ENCODE results near the gene SLC32A1.

Gene SLC32A1, protein sequence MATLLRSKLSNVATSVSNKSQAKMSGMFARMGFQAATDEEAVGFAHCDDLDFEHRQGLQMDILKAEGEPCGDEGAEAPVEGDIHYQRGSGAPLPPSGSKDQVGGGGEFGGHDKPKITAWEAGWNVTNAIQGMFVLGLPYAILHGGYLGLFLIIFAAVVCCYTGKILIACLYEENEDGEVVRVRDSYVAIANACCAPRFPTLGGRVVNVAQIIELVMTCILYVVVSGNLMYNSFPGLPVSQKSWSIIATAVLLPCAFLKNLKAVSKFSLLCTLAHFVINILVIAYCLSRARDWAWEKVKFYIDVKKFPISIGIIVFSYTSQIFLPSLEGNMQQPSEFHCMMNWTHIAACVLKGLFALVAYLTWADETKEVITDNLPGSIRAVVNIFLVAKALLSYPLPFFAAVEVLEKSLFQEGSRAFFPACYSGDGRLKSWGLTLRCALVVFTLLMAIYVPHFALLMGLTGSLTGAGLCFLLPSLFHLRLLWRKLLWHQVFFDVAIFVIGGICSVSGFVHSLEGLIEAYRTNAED

DNA sequence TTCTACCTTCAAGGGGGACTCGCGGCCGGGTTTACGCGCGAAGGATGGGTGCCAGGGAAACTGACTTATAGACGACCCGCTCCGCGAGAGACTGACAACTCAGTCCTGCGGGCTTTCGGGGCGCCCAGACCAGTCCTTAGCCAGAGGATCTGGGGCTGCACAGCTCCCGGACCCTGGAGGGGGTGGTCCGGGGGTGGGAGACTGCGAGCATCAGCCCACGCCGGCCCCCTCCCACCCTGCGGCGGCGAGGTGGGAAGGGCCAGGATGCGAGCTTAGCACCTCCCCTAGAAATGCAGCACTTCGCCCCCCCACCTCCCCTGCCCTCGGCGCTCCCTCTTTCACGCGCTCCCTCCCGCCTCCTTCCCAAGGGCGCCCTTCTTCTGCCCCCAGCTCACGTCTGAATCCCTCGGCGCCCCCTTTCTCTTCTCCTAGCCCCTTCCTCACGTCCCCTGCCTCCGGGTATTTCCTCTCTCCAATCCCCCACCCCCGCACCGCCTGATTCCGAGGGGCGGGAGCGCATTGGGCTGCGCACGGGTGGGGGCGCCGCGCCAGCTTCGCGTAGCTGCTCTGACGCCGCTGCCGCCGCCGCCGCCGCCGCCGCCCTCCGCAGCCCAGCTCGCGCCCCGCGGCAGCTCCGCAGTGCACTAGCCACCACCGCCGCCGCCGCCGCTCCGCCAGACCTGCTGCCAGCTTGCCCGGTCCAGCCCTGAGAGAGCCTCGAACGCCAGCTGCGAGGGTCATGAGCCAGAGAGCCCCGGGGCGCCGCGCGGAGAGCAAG is at the start of gene SLC32A1:
SLC32A1 (plus strand) TSS at position 639 of the 778 bp plus-strand sequence. CDS start 239 bp downstream, outside the sequence.
- DNase-seq = no peak

DNA sequence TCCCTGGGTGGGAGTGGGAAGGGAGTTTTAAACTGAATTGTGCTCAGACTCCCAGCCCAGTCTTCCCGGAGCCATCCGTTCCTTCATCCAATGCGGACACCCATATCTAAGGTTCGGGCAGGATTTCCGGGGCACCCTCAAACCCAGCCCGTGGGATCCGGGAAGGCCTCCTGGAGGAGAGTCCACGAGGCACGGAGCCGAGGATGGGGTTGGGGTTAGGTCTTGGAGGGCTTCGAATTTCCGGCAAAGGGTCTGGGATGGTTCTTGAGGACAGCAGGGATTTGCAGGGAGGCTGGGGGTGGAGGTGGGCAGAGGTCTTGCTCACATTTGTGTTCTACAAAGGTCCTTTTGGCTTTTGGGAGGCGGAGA is 49.5 kb upstream of the SLC32A1 start:
- DNase-seq = no peak

DNA sequence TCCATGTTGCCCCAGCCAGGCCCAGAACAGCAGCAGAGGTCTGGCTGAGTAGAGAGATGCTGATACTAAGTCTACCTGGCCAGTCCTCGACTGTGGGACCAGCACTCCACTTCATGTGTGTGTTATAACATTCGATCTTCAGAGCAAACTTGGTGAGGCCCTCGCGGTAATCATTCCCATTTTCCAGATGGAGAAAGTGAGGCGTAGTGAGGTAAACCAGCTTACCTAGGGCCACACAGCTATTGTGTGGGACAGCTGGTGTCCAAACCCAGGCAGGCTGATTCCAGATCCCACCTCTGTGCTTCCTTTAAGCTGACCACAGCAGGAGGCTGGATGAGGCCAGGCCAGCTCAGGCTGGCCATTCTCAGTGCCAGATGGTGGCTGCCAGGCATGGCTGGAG is 47.7 kb upstream of the SLC32A1 start:
- DNase-seq = no peak

DNA sequence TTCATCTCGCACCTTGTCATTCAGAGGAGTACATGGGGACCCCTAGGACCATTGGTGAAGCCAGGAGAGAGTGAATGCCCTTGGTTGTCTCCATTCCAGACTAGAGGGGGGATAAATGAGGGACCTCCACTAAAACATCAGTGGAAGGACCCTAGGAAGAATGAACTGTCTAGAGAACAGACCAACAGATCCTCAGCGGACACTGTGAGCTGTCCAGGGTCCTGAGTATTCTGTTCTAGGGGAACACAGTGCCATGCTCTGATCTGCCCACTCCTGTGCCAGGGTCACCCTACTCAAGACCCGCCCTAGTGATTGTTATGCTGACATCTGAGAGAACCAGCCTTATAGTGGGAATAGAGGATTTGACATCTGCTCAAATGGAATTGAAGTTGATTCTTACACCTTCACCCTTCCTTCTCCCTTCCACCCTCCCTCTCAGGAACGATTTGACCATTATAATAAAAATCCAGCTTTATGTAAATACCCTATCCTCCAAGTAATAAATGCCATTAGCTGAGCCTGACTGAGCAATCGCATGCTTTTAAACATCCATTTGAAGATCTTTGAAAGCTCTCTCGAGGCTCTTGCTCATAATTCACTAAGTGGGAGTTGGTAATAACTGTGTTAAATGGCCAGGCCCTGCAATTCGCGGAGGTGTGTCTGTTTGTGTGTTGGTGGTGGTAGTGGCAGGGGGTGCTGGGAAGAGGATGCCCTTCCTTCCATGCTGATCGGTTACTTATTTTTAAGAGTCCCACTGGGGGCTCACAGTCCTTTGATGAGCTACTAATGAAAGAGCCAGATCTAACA is 43.6 kb upstream of the SLC32A1 start:
- DNase-seq = no peak

DNA sequence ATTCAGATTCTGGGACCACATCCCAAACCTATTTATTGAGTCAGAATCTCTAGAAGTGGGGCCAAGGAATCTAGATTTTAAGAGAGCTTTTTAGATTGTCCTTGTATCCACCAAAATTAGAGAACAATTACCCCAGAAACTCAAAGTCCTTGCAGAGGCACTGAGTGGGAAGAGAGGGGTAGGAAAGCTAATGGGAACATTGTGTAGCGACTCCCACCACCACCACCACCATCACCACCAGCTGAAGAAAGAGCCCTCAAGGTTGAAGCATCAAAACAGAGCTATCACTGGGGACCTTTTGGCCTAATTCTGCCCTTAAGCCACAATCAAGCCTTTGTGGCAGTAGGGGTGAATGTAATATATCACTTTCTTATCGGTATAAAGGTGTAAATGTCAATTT is 39.0 kb upstream of the SLC32A1 start:
- no peak for DNase-seq

DNA sequence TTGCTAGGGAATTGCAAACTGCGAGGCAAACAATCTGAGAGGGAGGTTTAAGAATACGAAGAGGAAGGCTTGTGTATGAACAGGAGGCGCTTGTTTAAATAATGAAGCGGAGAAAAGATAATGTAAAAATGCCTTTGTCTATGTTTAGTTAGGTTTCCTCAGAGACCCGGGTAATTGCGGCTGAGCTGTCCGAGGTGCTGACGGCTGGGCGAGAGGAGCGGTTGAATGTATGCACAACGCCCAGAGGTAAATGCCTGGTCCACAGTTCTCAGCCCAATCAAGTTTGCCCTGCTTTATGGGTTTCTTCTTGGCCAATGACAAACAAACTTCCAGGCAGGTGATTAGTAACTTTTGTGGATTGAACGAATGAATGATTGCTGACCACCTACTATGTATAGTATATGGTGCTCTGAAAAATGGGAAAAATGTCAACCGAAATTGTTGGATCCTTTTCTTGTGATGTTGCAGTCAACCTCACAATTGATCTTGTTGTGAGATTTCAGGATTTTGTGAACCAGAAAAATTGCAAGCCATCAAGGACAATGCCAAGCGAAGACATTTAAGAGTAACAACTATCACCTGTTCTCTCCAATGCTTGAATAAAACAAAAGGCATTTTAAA is 38.3 kb upstream of the SLC32A1 start:
- DNase-seq = no peak

DNA sequence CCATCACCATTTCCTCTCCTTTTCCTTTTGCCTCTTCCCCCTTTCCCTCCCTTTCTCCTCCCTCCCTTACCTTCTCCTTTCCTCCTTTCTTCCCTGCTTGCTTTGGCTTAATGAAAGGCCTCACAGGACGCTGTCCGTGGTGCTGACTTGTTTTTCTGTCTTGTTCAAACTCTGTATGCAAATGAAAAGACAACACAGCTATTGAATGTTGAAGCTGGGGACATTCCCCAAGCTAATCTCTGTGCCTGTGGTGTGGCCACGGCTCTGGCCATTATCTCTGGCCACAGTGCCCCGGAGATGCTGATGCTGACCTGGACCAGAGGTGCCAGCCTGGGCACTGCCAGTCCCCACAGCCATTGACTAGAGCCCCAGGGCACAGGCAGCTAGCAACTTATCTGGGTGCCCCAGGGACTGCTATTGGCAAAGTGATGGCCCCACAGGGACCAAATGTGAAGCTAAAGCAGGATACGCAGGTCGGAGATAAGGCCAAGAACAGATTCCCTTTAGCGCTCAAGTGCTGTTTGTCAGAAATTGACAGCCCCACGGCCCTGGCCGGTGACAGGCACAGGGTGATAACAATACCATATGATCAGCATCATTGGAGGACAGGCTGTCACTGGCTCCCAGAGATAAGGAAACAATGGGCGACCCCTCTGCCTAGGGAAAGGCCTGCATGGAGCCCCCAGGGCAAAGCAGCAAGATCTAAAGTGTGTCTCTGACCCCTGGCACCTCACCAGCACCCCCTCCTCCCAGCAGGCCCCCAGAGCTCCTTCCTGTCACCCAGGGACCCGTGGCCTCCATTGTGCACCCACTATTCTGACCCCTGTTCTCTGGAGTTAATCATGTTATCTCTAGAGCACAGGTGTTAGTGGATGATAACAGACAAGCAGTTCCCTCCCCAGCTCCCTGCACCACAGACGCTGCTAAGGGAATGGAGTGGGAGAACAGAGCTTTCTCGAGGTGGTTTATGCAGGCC is 31.6 kb upstream of the SLC32A1 start:
- peak; percentile 23 for DNase-seq

DNA sequence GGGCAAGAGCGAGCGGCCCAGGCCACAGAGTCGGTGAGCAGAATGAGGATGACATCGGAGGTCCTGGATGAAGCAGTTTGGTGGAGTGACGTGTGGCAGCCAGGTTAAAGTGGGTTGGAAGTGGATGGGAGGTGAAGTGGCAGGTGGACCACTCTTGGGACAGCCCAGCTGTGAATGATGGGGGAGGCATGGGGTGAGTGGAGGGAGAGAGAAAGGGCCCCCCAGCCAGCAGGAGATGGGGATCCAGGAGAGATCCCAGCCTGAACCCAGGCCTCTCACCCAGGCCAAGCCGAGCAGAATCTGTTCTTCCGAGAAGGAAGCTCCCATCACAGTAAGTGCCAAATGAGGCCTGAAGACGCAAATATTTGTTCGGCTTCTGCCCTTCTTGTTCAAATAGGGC is 27.0 kb upstream of the SLC32A1 start:
- DNase-seq = no peak

DNA sequence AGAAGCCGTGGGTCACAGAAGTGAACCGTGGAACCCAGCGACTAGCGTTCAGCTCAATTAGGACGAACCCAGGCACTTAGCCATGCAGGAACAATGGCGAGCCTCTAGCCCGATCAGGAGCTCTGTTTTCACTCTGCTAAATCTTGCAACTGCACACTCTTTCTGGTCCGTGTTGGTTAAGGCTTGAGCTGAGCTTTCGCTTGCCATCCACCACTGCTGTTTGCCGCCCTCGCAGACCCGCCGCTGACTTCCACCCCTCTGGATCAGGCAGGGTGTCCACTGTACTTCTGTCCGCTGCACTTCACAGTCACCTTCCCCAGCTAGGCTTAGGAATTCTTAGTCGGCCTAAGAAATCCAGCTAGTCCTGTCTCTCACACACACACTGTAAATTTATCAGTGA is 25.7 kb upstream of the SLC32A1 start:
- no peak for DNase-seq

DNA sequence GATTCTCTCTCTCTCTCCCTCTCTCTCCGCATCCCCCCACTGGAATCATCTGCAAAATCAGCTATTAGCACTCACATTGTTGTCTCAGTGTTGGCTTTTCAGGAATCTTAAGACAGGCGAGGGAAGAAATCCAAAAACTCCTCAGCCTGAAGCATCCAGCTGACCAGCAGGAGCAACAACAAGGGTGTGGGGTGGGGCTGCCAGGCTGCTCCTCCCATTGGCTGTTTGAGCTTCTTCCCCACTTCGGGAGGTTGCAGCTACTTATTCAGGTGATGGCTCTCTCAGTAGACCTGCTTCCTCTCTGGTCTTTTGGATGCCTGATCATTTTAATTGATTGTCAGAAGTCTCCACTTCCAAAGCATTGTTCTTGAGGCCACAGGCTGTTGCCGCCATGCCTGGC is 24.1 kb upstream of the SLC32A1 start:
- no peak for DNase-seq

DNA sequence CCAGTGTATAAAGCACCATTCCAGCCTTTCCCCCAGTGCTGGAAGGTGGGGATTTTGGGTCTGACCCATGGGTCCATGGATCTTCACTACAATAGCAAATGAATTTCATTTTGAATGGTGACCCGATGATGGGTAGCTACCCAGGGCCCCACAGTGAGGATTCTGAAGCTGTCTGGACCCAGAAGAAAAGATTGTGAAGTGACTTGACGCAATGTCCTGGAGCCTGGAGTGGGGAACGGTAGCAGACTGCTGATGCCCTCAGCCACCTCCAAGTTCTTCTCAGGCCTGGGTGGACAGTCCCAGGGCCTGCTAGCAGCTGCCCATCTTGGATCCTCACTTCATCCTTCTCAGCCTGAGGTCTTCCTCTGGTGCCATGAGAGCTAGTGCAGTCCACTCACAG is 23.4 kb upstream of the SLC32A1 start:
- no peak for DNase-seq

DNA sequence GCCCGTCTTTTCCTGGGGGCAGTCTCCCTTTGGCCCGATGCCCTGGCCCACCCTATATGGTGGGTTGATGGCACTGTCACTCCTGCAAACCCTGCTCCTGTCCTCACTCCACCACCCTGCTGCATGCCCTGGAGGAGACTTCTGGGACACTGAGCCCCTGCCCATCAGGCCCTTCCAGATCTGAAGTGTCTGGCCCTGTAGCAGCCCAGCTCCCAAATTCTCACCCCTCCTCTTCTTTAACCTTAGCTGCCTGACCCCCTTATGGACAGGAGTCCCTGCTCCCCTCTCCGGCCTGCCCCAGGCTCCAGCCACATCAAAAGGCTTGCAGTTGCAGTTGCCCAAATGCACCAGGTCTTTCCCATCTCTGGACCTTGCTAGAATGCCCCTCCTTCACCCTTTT is 20.8 kb upstream of the SLC32A1 start:
- DNase-seq = no peak

DNA sequence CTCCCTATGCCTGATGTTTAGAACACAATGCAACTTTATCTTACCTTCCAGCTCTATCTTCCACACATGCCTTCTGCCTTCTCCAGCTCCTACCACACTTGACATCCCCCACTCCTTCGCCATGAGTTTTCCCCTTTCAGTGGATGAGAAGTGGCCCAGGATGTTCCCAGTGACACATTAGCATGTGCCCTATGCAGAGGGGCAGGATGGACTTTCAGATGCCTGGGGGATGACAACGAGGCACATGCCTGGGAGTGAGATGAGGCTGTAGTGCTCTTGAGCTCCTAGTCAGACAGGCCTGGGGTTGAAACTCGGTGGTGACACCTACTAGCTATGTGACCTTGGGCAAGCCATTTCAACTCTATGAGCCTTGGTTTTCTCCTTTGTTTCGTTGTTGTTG is 20.1 kb upstream of the SLC32A1 start:
- DNase-seq = no peak

DNA sequence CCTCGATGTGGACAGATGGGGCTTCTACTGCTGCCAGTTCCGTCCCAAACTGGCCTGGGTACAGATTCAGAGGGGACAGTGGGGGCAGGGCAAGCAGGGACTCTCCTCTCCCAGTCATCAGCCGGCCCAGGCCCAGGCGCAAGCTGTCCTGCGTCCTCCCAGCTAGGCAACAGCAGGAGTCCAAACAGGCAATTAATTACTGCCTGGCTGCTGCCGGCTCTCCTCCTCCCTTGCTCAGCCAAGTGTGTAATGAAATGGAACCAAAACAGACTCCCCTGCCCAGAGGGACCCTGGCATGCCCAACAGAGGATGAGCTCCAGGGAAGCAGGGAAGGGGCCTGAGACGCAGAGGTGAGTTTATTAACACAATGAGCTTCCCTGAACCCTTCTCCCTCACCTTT is 17.8 kb upstream of the SLC32A1 start:
- DNase-seq = no peak

DNA sequence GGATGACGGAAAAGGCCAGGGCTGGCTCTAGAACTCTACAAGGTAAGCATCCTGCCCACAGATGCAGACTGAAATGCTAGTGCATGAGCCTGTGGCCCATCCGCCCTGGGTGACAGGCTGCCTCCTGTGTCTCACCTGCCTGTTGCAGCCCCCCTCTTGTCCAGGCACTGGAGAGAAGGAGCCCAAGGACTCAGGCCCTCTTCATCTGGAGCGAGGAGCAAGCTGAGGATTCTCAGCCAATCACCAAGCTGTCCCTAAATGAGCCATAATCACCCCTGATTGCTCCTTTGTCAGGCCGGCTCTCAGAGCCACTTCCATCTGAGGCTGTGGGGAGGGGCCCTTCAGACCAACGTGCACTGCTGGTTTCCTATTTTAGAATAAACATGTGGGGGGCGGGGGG is 10.0 kb upstream of the SLC32A1 start:
- DNase-seq = no peak

DNA sequence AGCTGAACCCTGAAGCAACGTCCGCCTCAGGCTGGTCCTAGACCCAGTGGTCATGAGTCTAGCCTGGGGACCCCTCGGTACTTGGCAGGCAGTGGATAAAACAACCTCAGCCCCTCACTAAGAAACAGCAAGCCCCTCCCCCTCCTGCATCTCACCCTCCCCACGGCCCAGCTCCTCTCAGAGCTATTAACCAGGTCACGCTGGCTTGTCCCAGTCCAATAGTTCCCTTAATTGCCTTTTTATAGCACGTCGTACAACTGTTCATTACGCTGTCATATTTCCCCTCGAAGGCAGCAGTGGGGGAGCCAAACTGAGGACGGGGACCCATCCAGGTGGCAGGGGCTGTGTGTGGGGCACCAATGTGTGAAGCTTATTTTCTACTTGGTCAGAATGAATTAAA is 8.6 kb upstream of the SLC32A1 start:
- no peak for DNase-seq

DNA sequence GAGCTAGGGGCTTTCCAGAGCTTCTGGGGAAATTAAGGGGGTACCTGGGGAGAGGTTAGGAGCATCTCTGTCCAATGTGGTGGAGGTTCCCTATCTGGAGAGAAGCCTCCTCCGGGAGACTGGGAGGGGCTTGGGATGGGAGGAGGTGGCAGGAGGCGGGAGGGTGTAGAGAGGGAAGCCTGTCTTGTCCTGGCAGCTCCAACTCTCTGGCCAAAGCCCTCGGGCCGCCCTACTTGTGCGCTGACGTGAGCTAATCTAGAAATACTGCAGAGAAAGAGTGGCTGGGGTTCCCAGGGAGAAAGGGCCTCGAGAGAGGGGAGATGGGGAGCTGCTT is 1.6 kb upstream of the SLC32A1 start:
- no peak for DNase-seq

DNA sequence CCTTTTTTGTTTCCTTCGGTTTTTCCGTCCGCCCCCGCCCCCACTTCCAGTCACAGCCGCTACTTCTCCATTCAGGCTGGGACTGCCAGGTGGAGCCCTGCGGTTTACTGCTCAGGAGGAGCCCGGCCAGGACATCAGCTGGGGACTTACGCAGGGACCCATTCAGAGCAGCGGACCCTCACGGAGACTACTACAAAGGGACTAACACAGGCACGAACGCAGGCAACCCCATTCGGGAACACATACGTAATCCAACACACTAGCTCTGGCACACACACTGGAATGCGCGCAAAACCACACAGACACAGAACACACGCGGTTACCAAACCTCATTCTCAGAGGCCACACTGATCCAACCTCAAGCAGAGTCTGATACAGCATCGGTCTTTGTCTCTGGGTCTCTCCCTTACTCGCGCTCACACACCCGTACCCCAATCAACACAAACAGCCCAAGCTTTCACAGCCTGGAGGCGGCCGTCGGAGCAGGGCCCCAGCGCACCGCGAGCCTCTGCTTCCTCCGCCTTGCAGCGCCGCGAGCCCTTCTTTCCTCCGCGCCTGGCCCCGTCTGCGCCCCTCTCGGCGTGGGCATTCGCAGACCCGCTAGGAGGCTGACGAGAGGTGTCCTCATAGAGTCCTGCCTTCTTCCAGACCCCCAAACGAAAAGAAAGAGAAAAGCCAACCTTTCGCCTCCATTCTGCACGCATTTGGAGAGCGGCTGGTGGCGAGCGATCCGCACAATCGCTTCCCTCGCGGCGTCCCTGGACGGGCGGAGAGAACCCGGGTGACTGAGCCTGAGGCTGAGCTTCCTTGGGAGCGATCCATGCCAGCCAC is 1.1 kb upstream of the SLC32A1 start:
- DNase-seq = no peak

DNA sequence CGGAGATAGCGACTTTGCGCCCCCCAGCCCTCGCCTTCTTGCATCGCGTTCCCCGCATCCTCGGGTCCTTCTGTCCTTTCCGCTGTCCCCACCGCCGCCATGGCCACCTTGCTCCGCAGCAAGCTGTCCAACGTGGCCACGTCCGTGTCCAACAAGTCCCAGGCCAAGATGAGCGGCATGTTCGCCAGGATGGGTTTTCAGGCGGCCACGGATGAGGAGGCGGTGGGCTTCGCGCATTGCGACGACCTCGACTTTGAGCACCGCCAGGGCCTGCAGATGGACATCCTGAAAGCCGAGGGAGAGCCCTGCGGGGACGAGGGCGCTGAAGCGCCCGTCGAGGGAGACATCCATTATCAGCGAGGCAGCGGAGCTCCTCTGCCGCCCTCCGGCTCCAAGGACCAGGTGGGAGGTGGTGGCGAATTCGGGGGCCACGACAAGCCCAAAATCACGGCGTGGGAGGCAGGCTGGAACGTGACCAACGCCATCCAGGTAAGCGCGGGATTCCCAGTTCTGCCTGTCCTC is 401 bp downstream of the SLC32A1 start:
- DNase-seq = no peak

DNA sequence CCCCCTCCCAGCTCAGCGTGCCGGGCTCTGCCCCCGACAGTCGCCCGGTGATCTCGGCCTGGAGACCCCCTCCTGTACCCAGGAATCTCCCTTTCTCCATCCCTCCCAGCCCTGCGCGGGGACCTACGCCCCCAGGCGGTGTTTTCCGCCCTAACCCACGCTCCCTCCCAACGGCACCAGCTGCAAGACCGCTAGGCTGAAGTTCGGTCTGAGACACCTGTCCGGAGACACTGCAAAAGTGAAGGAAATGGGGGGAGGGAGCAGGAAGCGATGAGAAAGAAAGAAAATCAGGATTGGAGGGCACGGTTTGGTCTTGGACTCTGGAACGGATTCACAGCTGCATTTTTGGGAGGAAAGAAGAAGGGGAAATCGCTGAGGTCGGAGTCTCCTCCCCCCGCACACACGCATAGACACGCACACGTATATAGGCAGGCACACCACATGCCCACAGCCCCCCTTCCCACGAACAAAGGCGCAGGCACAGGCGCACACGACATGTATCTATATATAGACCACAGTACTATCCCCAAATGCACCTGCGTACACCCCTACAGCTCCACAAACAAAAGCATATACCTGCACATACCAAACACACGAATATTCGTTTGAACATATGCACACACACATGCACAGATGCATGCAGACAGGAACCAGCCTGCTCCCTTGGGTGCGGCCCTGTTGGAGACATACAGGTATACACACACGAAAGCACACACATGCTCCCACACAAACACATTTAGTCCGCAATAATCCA is 1.0 kb downstream of the SLC32A1 start:
- no peak for DNase-seq
